Activated CD8-positive, alpha-beta memory T cell treated with anti-CD3 and anti-CD28 coated beads for 1 hour (primary cell): Measurements from ENCODE around the gene SUSD5.
"Not testable (repeated sequence)": the region's sequence is repeated elsewhere in the genome, so short reads cannot be mapped to it uniquely, and the experiment has no call there.

Experiments used
- DNase-seq, 2 donors: peaks; one replicate each; pipeline ENCODE4 v3.0.0-alpha.2; 2020; ENCODE audit warnings: low read depth in 1 of 2; ENCODE audit errors: extremely low read depth in 1 of 2

The SUSD5 gene

DNA sequence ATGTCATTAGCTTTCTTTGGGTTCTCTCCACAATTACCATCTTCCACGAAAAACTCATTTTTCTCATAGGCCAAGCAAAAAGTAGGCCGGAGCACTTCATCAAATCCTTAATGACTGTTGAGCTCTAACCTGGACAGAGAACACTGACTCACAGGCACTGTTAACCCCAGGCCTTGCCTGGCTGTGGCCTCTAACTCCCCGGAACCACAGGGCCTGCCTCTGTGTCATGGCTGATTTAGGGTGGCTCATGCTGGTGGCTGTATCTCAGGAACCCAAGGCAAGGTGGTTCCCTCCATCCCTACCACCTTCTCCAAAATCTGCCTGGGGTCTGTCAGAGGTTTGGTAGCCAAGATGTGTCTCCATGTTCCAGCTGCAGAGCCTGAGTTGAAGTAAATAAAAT, 101.1 kb downstream of the SUSD5 start:
- no peak for DNase-seq

DNA sequence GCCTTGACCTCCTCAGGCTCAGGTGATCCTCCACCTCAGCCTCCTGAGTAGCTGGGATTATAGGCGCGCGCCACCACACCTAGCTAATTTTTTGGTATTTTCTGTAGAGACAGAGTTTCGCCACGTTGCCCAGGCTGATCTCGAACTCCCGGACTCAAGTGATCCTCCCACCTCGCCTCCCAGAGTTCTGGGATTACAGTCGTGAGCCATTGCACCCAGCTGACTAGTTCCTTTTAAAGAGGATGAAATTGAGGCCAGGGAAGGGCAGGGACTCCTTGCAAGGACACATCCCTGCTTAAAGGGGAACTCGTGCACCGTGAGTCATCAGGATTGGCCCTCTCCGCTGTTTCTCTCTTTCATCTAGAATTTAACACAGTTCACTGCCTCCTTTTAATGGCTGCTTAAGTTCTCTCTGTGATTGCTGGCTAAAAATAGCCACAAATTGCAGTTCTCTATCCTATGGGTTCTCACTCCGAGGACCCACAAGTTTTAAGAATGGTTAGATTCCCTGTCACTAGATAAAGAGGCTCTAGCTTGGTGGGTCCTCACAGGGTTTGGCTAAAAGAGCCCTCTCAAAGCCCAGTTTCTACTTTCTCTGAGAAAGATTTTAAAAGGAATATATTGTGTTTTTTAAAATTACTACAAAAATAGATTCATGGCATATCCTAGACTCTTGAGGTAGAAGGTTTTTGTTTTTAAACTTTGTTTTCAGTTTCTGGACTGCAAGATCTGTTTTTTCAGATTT, 103.4 kb downstream of the SUSD5 start:
- DNase-seq: no peak

DNA sequence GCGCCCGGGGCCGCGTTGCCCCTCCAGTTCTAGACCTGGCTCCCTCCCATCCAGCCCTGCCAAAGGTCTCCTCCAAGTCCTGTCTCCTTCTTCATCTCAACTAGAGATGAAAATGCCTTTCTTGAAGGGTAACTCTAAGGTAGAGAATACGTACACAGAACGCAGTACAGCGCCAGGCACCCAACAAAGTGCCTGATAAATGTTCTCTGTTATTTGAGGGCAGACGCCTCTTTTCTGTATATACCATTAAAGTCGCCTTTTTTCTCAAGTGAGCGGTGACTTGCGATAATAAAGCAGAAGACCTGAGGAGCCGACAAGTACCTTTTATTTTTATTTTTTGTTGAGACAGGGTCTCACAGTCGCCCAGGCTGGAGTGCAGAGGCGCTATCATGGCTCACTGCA, 104.0 kb downstream of the SUSD5 start:
- no peak for DNase-seq

GRCh38 chr3:33113772-33114621, 104.6 kb downstream of the SUSD5 start, which contains the start of gene CRTAP:
Gene CRTAP (plus strand): TSS chr3:33114014. CDS start chr3:33114078, 64 bp downstream.
- peak; percentile 54 to 78 for DNase-seq

GRCh38 chr3:33111581-33111980, 107.0 kb downstream of the SUSD5 start:
- no peak for DNase-seq

- not testable (repeated sequence) for DNase-seq
Observed at GRCh38 chr3:33106854-33107253, 111.8 kb downstream of the SUSD5 start.

DNA sequence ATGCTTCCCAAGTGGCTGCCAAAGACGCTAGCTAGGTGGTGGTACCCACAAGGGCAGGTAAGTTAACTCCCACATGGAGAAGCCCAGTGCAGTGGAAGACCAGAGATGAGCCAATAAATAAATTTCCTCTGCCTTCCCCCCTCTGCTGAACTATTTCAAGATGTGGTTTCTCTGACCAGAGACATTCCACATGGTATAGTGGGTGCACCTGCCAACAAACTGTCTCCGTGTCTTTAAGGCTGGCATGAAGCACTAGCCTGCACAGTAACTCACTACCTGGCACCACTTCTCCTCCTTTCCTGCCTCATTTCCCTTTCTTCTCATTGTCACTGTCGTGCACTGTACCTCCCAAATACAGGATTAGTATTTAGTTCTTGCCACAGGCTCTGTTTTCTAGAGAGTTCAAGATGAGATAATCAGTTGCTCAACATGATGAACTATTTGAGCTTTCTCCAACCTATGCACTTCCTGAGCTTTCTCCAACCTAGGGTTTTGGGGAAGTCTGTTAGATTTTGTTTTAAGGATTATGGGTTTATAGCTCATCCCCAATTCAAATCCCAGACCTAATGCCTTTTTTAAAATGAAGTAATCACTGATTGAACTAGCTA, 113.2 kb downstream of the SUSD5 start:
- no peak for DNase-seq

DNA sequence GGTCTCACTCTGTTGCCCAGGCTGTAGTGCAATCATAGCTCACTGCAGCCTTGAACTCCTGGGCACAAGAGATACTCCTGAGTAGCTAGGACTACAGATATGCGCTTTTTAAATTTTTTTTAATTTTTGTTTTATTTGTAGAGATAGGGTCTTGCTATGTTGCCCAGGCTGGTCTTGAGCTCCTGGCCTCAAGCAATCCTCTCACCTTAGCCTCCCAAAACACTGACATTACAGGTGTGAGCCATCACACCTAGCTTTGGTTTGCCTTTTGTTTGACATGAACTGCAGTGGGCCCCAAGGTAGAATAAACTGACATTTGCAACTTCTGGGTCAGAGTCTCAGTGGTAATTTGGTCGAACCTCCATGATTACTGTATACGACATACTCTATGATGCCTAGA, 113.8 kb downstream of the SUSD5 start:
- DNase-seq: no peak

GRCh38 chr3:33103480-33103879, 115.1 kb downstream of the SUSD5 start:
- DNase-seq: no peak

DNA sequence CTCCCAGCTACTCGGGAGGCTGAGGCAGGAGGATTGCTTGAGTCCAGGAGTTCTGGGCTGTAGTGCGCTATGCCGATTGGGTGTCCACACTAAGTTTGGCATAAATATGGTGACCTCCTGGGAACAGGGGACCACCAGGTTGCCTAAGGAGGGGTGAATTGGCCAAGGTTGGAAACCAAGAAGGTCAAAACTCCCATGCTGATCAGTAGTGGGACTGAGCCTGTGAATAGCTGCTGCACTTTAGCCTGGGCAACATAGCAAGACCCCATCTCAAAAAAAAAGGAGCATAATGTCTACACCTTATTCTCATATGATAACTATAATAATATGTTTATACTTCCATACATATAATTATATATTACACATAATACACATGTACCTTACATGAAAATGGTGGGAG, 115.6 kb downstream of the SUSD5 start:
- no peak for DNase-seq

DNA sequence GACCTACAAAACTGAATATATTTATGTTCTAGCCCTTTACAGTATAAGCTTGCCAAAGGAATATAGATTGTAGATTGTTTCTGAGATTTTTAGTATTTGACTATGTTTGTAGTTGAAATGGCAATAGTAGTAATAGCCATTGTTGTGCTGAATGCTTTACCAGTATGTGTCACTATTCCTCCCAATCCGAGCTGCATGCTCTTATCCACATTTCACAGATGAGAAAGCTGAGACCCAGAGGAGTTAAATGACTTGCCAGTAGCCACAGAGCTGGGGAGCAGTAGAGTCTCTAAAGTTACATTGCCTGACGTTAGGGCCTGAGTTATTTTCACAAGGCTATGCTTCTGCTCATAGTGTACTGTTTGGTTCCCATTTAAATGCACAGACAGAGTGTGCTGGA, 118.4 kb downstream of the SUSD5 start:
- no peak for DNase-seq
